GM21528 (cell line): ENCODE measurements around the gene FN1.
A peak's percentile ranks its signal among the peaks of the same experiment; 100 is the strongest.

Experiments used
- ATAC-seq: cut with Tn5 transposase; IDR thresholded peaks from one replicate; pipeline ENCODE4 v1.9.1; 2021; ENCODE audit warnings: mild to moderate bottlenecking, moderate library complexity; ENCODE audit not compliant: unreplicated experiment, low FRiP score

FN1 gene

DNA sequence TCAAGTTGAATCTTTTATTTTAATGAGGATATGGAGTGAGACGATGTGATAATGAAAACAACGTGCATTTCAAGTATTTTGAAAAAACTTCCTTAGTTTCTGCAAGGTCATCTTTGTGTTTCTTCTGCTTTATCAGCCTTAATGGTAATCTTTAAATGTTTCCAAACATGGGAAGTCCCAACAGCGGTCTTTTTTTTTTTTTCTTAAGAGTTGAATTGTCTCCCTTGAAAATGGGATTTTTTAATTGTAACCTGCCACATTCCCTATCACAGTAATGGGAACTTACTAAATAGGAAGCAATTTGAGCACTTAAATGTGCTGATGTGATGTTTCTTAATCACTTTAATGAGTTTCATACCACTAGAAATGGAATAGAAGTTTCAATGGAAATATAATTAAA lies 78.2 kb downstream of the FN1 start:
- ATAC-seq = no peak

DNA sequence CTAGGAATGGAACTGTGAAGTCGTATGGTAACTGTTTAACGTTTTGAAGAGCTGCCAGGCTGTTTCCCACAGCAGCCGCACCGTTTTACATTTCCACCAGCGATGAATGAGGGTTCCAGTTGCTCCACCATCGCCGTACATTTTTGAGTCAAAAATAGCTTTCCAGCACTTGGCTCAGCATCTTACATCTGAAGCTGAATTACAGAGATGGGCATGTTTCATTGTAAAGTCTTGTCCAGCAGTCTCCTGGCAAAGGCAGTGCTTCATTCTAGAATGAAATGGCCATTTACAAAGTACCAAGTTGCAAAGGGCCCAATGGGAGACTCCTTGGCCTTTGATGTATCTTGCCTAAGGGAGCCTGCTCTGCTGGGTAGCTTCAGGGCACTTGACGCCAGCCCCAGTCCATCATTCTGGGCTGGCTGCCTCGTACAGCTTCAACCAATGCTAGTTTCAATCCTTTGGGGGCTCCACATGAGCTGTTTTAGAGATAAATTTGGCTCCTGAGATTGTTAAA lies 78.9 kb downstream of the FN1 start:
- no peak for ATAC-seq

DNA sequence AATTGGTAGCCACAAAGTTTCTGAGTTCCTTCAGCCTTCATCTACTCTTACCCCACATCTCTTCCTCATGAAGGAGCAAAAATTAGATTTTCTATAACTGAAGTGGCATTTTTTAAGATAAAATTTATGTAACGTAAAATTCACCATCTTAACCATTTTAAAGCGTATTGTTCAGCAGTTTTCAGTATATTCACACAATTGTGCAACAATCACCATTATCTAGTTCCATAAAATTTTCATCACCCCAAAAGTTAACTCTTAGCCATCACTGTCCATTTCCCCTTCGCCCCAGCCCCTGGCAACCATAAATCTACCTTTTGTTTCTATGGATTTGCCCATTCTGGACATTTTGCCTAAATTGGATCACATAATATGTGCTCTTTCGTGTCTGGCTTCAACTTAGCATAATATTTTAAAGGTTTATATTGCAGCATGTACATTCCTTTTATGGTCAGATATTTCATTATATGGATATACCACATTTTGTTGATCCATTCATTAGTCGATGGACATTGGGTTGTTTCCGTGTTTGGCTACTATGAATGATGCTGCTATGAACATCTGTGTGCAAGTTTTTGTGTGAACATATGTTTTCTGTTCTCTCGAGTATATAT lies 79.4 kb downstream of the FN1 start:
- ATAC-seq = no peak

DNA sequence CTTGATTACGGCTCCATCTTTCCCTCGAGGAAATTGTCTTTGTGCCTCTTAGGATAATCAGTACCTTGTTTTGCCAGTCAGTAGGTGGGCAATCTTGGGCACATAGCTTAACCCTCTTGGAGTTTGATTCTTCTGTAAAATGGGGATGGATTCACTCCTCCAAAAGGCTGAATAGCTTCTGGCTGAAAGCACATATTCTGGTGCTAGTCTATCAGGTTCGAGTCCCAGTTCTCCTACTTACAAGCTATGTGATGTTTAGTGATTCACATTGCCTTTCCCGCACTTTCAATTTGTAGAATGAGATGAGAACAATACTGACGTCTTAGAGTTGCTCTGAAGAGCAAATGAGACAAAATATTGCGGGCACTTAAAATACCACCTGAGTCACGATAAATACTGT lies 80.1 kb downstream of the FN1 start:
- no peak for ATAC-seq

DNA sequence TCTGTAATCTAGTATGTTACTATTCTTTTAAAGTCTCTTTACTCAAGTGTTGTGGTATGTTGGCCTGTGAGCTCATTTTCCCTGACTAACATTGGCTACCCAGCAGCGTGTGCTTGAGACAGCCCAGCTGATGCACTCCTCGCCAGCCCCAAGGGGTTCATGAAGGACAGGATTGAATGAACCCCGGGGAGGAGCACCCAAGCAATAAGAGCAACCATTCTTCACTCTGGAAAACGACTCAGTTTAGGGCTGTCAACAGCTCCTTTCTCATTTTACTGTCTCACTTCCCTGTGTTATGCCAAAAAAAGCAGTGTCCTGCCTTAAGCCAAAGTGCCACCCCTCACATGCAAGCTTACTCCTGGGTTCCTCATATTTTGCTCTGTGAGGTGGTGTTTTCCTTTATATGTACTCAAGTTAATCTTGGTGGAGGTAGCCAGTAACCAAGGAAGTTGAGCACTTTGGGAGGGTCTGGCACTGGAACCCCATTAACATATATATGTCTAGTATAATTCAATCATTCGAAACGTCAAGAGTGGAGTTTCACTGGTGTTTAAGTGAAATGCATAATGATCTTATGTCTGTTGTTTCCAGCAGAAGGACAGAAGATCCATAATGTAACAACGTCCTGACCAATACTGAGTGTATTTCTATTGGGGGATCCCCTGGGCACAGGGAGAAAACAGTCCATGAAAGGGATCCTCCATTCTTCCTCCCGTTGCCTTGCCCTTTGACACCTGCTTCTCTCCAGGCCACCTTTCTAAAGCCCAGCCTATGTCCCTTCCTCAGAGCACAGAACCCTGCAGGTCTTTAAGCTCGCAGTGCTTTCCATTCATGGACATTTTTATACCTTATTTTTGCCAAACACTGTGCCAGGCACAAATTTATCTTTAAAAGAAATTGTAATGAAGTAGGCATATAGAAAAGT lies 80.8 kb downstream of the FN1 start:
- no peak for ATAC-seq

DNA sequence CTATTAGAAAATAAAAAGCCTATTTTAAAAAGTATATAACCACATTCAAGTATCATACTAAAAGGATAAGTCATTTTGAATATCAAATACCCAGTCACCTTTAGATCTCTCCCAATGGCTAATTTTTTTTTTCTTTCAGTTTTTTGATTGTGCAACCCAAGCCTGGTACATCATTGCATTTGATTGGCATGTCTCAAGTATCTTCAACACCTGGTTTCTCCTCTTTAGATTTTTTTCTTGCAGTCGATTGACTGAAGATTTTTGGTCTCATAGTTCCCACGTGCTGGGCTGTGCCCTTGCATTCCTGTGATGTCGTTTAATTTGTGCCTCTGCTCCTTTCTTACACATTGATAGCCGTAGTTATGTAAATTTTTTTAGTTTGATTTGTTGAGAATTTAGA lies 83.3 kb downstream of the FN1 start:
- no peak for ATAC-seq

DNA sequence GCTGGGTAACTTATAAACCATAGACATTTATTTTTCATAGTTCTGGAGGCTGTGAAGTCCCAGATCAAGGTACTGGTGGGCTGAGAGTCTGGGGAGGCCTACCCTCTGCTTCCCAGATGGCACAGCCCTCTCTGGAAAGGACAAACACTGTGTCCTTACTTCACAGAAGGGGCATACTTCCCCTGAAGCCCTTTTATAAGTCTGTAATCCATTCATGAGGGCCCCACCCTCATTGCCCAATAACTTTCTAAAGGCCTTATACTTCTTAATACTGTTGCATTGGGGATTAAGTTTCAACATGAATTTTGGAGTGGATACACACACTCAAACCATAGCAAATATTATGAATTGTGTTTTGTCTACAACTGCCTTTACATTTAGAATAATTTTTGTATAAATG lies 88.0 kb downstream of the FN1 start:
- ATAC-seq = no peak

DNA sequence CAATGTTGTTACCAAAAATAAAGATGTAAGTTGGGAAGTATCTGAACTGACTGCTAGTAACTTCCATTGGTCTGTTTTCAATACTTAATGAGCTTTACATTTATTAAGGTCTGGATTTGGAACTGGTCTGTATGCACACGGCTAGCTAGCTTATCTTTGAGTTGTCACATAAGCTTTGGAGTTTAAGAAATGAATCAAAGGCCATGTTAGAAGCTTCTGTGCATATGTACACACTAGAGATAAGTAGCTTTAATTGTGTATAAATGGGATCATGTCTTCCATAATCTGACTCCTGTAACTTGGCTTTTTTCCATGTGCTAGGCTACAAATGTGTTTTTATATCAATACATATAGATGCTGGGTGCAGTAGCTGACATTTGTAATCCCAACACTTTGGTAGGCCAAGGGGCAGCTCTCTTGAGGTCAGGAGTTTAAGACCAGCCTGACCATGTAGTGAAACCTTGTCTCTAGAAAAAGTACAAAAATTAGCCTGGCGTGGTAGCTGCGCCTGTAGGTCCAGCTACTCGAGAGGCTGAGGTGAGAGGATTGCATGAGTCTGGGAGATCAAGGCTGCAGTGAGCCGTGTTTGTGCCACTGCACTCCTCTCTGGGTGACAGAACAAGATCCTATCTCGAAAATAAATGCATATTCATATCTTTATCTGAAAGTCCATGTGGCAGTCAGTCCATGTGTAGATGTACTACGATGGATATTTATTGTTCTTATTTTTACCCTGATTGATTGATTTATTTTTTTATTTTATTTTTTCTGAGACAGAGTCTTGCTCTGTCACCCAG lies 96.8 kb downstream of the FN1 start:
- no peak for ATAC-seq

DNA sequence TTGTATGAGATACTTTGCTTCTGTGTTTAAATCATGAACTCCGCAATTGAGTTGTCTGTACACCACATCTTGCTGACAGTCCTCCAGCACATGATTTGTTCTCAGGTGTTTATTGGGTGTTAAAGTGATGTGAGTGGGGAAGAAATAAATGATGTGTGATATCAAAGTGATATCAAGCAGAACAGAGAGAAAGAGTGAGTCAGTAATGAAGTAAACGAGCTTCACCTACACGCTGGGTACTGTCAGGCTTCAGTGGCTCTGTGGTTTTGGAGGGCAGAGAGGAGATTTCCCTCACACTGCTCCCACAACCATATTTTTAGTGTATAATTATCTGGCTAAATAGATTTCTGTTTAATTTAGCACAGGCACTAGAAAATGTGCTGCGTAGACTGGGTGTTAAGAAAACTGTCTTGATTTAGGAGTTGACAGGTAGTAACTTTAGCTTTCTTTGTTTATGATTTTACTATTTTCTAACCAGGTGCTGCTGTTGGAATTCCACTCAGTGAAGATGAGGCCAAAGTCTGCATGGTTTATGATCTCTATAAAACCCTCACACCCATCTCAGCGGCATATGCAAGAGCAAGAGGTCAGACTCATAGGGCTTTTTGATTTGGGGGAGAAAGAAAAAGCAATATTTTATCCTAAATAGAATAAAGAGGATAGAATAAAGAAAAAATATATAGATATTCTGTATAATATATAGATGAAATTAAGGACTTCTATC lies 102.8 kb downstream of the FN1 start:
- no peak for ATAC-seq

DNA sequence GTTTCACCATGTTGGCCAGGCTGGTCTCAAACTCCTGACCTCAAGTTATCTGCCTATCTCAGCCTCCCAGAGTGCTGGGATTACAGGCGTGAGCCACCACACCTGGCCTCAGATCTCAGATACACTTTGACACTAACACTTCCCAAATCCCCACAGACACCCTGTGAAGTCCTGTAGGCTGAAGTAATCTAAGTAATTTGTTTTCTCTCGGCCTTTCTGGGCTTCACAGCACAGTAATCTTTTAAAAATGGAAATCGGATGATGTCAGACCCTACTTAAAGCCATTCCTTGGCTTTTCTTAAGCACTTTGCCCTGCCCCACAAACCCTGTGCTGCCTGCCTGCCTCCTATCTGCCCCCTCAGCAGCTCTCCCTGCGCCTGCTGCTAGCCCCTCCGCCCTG lies 107.8 kb downstream of the FN1 start:
- no peak for ATAC-seq

DNA sequence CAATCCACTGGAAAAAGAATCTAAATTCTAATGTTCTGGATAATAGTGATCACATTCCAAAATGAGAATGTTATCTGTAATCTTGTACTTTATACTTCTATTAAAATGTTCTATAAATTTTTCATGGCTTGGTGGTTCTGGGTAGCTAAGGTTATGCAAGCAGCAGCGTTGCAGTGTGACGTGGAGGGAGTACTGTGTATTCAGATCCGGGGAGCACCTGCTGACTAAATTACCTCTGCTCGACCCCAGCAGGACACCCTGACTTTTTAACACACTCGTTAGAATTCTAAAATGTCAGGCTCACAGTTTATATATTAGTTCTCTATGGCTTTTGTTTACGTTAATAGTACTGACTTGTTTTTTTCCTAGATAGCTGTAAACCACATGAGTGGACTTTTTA lies 111.1 kb downstream of the FN1 start:
- ATAC-seq = no peak

DNA sequence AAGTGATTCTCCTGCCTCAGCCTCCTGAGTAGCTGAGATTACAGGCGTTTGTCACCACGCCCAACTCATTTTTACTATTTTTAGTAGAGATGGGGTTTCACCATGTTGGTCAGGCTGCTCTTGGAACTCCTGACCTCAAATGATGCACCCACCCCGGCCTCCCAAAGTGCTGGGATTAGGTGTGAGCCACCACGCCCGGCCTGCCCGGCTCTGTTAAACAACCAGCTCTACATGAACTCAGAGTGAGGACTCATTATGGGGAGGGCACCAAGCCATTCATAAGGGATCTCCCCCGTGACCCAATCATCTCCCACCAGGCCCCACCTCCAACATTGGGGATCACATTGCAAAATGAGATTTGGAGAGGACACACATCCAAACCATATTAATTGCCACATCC lies 115.2 kb downstream of the FN1 start:
- no peak for ATAC-seq

DNA sequence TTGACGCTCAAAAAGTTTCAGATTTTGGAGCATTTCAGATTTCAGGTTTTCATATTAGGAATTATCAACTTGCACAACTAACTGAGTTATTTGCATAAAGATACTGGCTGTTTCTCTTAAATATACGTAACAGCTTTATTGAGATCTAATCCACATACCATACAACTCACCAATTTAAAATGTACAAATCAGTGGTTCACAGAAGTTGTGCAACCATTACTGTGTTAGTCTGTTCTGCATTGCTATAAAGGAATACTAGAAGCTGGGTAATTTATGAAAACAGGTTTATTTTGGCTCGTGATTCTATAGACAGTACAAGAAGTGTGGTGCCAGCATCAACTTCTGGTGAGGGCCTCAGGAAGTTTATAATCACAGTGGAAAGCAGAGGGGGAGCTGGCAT lies 115.8 kb downstream of the FN1 start:
- no peak for ATAC-seq

DNA sequence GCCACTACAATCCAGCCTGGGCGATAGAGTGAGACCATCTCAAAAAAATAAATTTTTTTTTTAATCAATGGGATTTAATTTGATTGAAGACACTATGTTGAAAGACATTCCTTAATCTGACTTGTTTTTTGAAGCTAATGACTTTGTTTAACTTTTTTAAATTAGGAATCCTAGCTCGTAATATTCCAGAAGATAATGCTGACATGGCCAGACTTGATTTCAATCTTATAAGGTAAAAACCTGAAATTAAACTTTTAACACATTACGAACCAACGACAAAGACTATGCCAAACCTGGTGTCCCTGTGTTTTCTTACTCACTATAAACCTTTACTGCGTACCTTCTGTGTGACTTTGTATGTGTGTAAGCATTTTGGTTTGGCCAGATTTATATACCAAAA lies 116.4 kb downstream of the FN1 start:
- ATAC-seq = no peak

DNA sequence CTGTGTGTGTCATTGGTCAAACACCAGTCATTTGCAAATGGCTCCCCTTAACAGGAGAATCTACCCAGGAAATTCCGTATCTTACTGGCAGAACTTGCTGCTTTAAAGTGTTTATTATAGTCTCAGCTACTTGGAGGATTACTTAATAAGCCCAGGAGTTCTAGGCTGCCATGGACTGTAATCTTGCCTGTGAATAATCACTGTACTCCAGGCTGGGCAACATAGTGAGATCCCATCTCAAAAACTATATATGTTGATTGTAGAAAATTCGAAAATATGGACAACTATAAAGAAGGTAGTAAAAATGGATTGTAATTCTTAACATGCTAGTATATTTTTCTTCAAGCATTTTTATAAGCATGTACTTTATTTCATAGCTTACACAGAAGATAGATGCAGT lies 119.5 kb downstream of the FN1 start:
- ATAC-seq = no peak

DNA sequence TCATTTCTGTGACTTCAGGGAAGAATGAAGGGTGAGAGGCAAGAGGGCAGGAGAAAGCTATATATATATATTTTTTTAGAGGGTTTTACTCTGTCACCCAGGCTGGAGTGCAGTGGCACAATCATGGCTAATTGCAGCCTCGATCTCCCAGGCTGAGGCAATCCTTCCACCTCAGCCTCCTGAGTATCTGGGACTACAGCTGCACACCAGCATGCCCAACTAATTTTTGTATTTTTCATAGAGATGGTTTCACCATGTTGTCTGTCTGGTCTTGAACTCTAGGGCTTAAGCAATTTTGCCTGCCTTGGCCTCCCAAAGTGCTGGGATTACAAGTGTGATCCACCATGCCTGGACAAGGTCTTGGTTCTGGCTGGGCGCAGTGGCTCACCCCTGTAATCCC lies 120.6 kb downstream of the FN1 start:
- no peak for ATAC-seq

DNA sequence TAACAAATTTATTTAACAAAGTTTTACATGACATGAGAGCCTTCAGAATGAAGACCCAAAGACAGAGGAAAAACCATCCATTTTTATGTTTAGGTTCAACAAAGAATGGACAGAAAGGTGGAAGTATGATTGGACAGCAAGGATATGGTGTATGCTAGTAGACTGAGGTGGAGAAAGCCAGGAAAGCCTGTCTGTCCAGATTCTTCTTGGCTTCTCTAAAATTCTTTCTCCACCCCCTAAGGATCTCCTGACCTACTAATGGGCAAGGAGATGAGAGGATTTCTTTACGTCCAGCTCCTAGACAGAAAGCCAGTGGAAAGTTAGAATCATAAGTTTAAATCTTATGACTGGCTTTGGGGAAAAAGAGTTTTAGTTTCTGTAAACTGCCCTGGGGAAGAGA lies 121.0 kb downstream of the FN1 start:
- no peak for ATAC-seq

DNA sequence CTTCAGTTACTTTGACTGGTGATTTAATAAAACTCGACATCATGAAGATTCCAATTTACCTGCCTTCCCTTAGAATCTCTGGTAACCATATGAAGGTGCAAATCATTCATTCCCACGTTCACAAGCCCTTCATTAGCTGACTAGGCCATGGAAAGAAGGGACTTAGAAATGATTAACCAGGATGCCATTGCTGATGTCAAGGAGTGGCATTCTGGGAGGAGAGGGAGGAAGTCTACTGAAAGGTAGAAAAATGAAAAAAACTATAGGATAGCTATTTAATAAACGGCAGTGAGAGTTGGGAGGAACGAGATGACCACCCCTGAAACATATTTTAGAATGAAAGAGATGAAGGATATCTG lies 122.6 kb downstream of the FN1 start:
- no peak for ATAC-seq

DNA sequence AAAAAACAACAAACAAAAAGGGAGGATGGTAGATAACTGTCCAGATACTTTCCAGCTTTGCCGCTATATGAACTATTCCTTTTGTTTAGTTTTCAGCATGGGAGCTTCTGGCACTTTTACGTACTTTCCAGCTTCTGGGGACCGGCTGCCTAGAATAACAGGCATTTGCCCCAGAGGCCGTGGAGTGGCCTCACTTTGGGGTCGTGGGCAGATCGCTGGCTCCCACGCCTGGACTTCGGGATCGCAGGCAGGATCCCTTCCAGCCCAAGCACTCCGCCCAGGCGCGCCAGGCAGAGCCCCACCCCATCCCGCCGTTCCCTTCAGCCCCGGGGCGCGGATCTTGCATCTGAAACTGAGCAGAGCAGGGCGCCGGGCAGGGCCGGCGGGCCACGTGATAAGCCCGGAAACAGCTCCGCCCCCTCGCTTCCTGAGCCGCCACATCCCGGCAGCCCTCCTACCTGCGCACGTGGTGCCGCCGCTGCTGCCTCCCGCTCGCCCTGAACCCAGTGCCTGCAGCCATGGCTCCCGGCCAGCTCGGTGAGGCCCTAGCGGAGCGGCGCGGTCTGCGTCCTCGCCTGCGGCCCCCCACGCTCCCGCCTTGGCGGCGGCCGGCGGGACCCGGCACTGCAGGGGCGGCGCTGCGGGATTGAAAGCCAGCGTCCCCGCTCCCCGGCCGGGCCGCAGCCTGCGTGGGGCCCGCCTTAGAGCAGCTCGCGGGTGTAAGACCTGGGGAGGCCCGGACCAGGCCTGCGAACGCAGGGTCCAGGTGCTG lies 124.1 kb downstream of the FN1 start, which contains the start of gene ATIC:
ATIC (plus strand) TSS at position 435 of the 772 bp plus-strand sequence; CDS start at position 519, 84 bp downstream.
- ATAC-seq = peak; percentile 99

DNA sequence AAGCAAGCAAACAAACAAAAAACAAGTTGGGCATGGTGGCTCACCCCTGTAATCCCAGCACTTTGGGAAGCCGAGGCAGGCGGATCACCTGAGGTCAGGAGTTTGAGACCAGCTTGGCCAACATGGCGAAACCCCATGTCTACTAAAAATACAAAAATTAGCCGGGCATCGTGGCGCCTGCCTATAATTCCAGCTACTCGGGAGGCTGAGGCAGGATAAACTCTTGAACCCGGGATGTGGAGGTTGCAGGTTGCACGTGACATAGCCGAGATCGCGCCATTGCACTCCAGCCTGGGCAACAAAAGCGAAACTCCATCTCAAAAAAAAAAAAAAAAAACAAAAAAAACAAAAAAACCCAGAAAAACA lies 124.6 kb downstream of the FN1 start:
- ATAC-seq = peak; percentile 37
